Erythroblast (primary cell): ENCODE measurements around the gene PPP2R1A.
A peak's percentile ranks its signal among the peaks of the same experiment; 100 is the strongest.

ENCODE experiments used
- DNase-seq, 2 experiments: peaks; one replicate each; lab custom pipeline; 2025; lab: John Stamatoyannopoulos, UW
- GATA1 ChIP-seq: IDR thresholded peaks from 2 replicates; pipeline ENCODE4 v1.6.1; 2011; ENCODE audit warnings: low read depth, mild to moderate bottlenecking, control low read depth, low read length, moderate library complexity
- POLR2A ChIP-seq: IDR thresholded peaks from 2 replicates; pipeline ENCODE4 v1.6.1; 2011; ENCODE audit warnings: mild to moderate bottlenecking, low read length

Gene PPP2R1A

GRCh38 chr19:52189735-52190486 lies at the start of gene PPP2R1A:
Gene PPP2R1A, plus strand, starts transcription at chr19:52190052. Its CDS starts 45 bp downstream, at chr19:52190097.
- TF ChIP-seq POLR2A, result peak; percentile 86
- no peak for TF ChIP-seq GATA1
- DNase-seq, result peak; percentile 100

DNA sequence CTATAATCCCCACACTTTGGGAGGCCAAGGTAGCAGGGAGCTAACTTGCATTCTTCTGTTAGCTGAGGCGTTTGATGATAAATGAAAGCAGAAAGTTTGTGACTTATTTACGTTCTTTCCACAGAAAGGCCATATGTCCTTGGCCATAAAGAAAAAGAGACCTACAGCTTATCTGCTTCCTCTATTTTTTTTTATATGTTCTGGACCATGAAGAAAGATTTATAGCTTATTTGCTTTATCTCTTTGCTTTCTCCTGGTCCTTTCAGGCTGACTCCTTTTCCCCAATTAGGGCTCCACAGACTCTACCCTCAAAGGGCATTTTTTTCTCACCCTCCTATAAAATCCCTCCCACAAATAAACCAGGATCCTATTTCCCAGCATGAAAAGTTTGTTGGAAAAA lies 48.6 kb upstream of the PPP2R1A start:
- no peak for DNase-seq
- TF ChIP-seq GATA1 (no peak), POLR2A (no peak)

GRCh38 chr19:52142001-52142595 lies 47.8 kb upstream of the PPP2R1A start:
- no peak for TF ChIP-seq GATA1
- TF ChIP-seq POLR2A, result no peak
- DNase-seq, result no peak

- DNase-seq, result no peak
- TF ChIP-seq GATA1 (no peak), POLR2A (no peak)
Observed at GRCh38 chr19:52148256-52148655, 41.6 kb upstream of the PPP2R1A start.

GRCh38 chr19:52155596-52156359 lies 34.1 kb upstream of the PPP2R1A start:
- no peak for TF ChIP-seq POLR2A
- TF ChIP-seq GATA1, result no peak
- DNase-seq, result no peak

DNA sequence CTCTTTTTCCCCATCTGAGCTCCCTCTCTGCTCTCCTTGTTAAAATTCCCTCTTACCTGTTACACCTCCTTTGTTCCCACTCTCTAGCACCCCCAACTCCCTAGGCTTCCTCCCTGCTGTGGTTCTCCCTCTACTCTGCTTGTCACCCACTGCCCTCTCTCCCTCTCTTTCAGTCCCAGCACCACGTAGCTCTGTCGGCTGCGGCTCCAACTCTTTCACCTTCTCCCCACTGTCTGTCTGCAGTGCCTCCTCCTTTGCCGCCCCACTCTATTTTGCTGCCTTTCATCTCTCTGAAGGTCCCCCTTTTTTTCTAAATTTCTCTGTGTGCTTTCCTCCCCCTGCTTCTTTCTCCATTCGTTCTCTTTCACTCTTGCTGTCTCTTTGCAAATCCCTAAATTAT lies 19.5 kb upstream of the PPP2R1A start:
- DNase-seq, result no peak
- TF ChIP-seq POLR2A (no peak), GATA1 (no peak)

- no peak for DNase-seq
- TF ChIP-seq POLR2A, result no peak
- no peak for TF ChIP-seq GATA1
Observed at GRCh38 chr19:52170863-52171320, 19.0 kb upstream of the PPP2R1A start.

DNA sequence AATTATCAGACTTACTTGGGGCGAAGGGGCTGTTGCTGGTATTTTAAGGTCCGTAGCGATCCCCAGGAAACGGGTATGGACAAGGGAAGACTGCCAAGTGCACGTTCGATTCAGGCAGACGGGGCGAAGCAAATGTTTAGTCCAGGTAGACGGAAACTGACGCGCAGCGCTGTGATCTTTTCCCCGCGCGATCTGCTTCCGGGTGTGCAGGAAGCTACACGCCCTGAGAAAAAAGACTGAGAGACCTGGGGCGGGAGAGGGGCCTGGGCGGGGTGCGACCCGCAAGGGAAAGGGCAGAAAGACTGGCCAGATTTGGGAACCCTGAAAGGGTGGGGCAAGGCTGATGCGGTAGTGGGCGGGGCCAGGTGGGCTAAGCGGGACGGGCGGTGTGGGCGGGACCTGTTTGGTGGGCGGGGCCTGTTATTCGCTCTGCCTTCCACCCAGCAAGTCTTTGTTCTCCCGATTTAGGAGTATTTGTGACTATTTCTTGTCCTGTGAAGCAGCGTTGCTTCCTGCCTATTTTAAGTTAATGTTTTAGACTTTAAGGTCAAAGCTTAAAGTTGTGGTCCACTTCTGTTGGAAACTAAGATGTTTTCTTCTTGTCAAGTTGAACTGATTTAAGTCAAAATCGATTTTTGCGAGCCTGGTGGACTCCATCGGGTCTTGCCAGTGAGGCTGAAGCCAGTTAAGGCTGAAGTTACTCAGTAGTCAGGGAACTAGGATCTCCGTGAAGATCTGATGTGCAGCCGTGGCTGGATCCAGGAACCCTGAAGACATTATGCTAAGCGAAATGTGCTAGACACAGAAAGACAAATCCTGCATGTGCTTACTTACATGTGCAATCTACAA lies 18.3 kb upstream of the PPP2R1A start, which contains the start of gene ZNF836:
Gene ZNF836, minus strand, starts transcription at position 301 of the 849 bp plus-strand sequence. CDS start 3,549 bp downstream, outside the sequence.
- peak; percentile 75 to 77 for DNase-seq
- TF ChIP-seq GATA1, result no peak
- no peak for TF ChIP-seq POLR2A

GRCh38 chr19:52172347-52172746 lies 17.5 kb upstream of the PPP2R1A start:
- DNase-seq, result no peak
- TF ChIP-seq POLR2A, result no peak
- TF ChIP-seq GATA1, result no peak

- TF ChIP-seq POLR2A, result no peak
- no peak for TF ChIP-seq GATA1
- no peak for DNase-seq
Observed at GRCh38 chr19:52176574-52176973, 13.3 kb upstream of the PPP2R1A start.

- DNase-seq, result no peak
- TF ChIP-seq GATA1 (no peak), POLR2A (no peak)
Observed at GRCh38 chr19:52187407-52187806, 2.4 kb upstream of the PPP2R1A start.

DNA sequence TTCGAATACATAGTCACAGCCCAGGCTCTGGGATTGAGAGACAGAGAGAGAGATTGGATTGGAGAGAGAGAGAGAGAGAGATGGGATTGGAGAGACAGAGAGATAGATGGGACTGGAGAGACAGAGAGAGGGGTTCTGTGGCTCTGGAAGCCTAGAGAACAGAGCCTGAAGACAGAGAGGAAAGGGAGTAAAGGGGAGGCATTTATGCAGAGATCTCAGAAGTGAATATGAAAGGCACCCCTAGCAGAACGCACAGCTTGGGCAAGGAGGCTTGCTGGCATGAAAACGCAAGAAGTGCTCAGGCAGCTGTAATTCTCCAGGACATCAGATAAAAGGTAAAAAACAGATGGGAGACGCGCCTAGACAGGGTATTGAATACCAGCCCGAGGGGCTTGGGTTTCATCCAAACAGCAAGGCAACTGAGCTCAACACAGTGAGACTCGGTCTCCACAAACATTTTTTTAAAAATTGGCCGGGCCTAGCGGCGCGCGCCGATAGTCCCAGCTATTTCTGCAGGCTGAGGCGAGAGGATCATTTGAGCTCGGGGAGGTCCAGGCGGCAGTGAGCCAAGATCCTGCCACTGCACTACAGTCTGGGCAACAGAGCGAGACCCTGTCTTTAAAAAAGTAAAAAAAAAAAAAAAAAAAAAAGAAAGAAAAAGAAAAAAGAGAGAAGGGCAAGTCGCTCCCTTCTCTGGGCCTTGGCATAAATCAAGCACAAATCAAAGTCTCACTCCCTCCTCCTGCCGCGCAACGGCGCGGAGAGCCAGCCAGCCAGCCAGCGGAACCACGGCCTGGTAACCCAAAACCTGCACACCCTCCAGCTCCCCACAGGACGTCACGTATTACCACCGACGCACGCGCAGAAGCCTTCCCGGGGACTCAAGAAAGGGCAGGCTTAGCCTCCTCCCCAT lies 774 bp upstream of the PPP2R1A start:
- DNase-seq, result no peak
- TF ChIP-seq GATA1, result no peak
- TF ChIP-seq POLR2A, result no peak
